Measurements from ENCODE around the gene SLC28A2.
"Not testable (repeated sequence)": the region's sequence is repeated elsewhere in the genome, so short reads cannot be mapped to it uniquely, and the experiment has no call there.

Gene SLC28A2

GRCh38 chr15:45285413-45285812 is 33.4 kb downstream of the SLC28A2 start:
- H3K27me3 Mint-ChIP-seq (ENCODE audit: low read depth, poor library complexity), result peaks cover 82% of the 10 kb centered on the region
- no peak for DNase-seq
- no peaks in the 10 kb centered on the region for H3K9me3 Mint-ChIP-seq
- no peaks in the 10 kb centered on the region for H3K4me1 Mint-ChIP-seq
- no peak overlapping the region for H3K27ac Mint-ChIP-seq
- no peaks in the 10 kb centered on the region for H3K36me3 Mint-ChIP-seq (ENCODE audit: low read depth)
- no peak for TF ChIP-seq CTCF (IDR thresholded peaks at IDR 0.05)
- H3K4me3 Mint-ChIP-seq, result no peak overlapping the region

- no peak for DNase-seq
- no peak for TF ChIP-seq CTCF (IDR thresholded peaks at IDR 0.05)
- no peaks in the 10 kb centered on the region for H3K4me1 Mint-ChIP-seq
- no peak overlapping the region for H3K27ac Mint-ChIP-seq
- H3K9me3 Mint-ChIP-seq, result peaks cover 10% of the 10 kb centered on the region
- no peaks in the 10 kb centered on the region for H3K36me3 Mint-ChIP-seq (ENCODE audit: low read depth)
- H3K4me3 Mint-ChIP-seq, result no peak overlapping the region
- peaks cover 74% of the 10 kb centered on the region for H3K27me3 Mint-ChIP-seq (ENCODE audit: low read depth, poor library complexity)
Measured at GRCh38 chr15:45287390-45287956, 35.4 kb downstream of the SLC28A2 start.

- peaks cover 60% of the 10 kb centered on the region for H3K27me3 Mint-ChIP-seq (ENCODE audit: low read depth, poor library complexity)
- H3K36me3 Mint-ChIP-seq (ENCODE audit: low read depth), result peaks cover 1% of the 10 kb centered on the region
- TF ChIP-seq CTCF (IDR thresholded peaks at IDR 0.05), result no peak
- no peak overlapping the region for H3K27ac Mint-ChIP-seq
- H3K9me3 Mint-ChIP-seq, result peaks cover 12% of the 10 kb centered on the region
- H3K4me3 Mint-ChIP-seq, result no peak overlapping the region
- no peak for DNase-seq
- no peaks in the 10 kb centered on the region for H3K4me1 Mint-ChIP-seq
Measured at GRCh38 chr15:45288947-45289346, 36.9 kb downstream of the SLC28A2 start.

- Mint-ChIP-seq H3K4me1 (no peaks in the 10 kb centered on the region), H3K36me3 (ENCODE audit: low read depth) (peaks cover 8% of the 10 kb centered on the region), H3K4me3 (no peak overlapping the region), H3K27me3 (ENCODE audit: low read depth, poor library complexity) (peaks cover 41% of the 10 kb centered on the region), H3K9me3 (peaks cover 37% of the 10 kb centered on the region), H3K27ac (no peak overlapping the region)
- TF ChIP-seq CTCF (IDR thresholded peaks at IDR 0.05), result no peak
- DNase-seq, result no peak
Measured at GRCh38 chr15:45291822-45292582, 40.0 kb downstream of the SLC28A2 start.

- H3K4me1 Mint-ChIP-seq, DNase-seq, H3K4me3 Mint-ChIP-seq, H3K27ac Mint-ChIP-seq: not testable (repeated sequence)
- Mint-ChIP-seq H3K27me3 (ENCODE audit: low read depth, poor library complexity) (peaks cover 38% of the 10 kb centered on the region), H3K36me3 (ENCODE audit: low read depth) (peaks cover 11% of the 10 kb centered on the region), H3K9me3 (peaks cover 48% of the 10 kb centered on the region)
Measured at GRCh38 chr15:45293326-45293725, 41.3 kb downstream of the SLC28A2 start.

- H3K4me3 Mint-ChIP-seq; H3K4me1 Mint-ChIP-seq; H3K27ac Mint-ChIP-seq; DNase-seq; H3K36me3 Mint-ChIP-seq (ENCODE audit: low read depth): not testable (repeated sequence)
- peaks cover 27% of the 10 kb centered on the region for H3K27me3 Mint-ChIP-seq (ENCODE audit: low read depth, poor library complexity)
- H3K9me3 Mint-ChIP-seq, result peaks cover 64% of the 10 kb centered on the region
Measured at GRCh38 chr15:45298964-45299378, 46.9 kb downstream of the SLC28A2 start.

- no peaks in the 10 kb centered on the region for H3K36me3 Mint-ChIP-seq (ENCODE audit: low read depth)
- no peak for TF ChIP-seq CTCF (IDR thresholded peaks at IDR 0.05)
- H3K9me3 Mint-ChIP-seq, result peaks cover 25% of the 10 kb centered on the region
- H3K27ac Mint-ChIP-seq, result no peak overlapping the region
- no peaks in the 10 kb centered on the region for H3K4me1 Mint-ChIP-seq
- peaks cover 48% of the 10 kb centered on the region for H3K27me3 Mint-ChIP-seq (ENCODE audit: low read depth, poor library complexity)
- no peak for DNase-seq
- no peak overlapping the region for H3K4me3 Mint-ChIP-seq
Measured at GRCh38 chr15:45304711-45305110, 52.7 kb downstream of the SLC28A2 start.
